Measurements from ENCODE around the gene WSCD2.

GRCh38 chr12:108151533-108152169 lies 22.6 kb downstream of the WSCD2 start:
- no peak for TF ChIP-seq CTCF (IDR thresholded peaks at IDR 0.05)
- no peak for TF ChIP-seq ZBTB33 (IDR thresholded peaks at IDR 0.05; ENCODE audit: borderline replicate concordance, low read depth)
- TF ChIP-seq RAD21 (IDR thresholded peaks at IDR 0.05; ENCODE audit: low read length): no peak
- TF ChIP-seq RFX5 (IDR thresholded peaks at IDR 0.05; ENCODE audit: low read length): no peak
- TF ChIP-seq MAX (IDR thresholded peaks at IDR 0.05; ENCODE audit: low read depth): no peak
- TF ChIP-seq, protein P1, sequence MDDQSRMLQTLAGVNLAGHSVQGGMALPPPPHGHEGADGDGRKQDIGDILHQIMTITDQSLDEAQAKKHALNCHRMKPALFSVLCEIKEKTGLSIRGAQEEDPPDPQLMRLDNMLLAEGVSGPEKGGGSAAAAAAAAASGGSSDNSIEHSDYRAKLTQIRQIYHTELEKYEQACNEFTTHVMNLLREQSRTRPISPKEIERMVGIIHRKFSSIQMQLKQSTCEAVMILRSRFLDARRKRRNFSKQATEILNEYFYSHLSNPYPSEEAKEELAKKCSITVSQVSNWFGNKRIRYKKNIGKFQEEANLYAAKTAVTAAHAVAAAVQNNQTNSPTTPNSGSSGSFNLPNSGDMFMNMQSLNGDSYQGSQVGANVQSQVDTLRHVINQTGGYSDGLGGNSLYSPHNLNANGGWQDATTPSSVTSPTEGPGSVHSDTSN (IDR thresholded peaks at IDR 0.05): no peak
- no peak for TF ChIP-seq SIN3A (IDR thresholded peaks at IDR 0.05; ENCODE audit: borderline replicate concordance, low read depth, low read length)

All from SK-N-SH (cell line).